ENCODE measurements around the gene ZFP1. TPM values are rescaled to one million over a fixed set of nuclear protein-coding genes. Genes with fewer than 3 reads are reported as not detected.

Gene ZFP1
- total and polyA plus RNA-seq, 11 donors = 3.1 to 10.7 (median 5.9) TPM

DNA sequence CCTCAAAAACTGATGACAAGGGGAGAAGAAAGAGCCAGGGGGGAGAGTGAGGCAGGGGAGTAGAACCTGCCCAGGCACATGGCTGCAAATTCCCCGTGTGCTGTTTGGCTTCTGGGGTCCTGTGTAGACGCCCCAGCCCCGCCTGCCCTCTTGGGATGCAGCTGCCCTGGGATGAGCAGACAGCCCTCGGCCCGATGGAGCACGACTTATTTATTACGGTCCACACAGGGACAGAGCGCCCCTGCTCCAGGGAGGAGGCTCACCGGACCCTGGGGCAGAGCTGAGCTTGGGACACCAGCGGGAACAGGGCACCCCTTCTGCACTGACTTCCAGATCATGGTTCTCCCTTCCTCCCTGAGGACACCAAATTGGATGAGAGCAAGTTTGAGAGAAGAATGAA is 40.8 kb upstream of the ZFP1 start:
- no peak for TF ChIP-seq POLR2A (IDR thresholded peaks at IDR 0.05)
- TF ChIP-seq, protein P1, sequence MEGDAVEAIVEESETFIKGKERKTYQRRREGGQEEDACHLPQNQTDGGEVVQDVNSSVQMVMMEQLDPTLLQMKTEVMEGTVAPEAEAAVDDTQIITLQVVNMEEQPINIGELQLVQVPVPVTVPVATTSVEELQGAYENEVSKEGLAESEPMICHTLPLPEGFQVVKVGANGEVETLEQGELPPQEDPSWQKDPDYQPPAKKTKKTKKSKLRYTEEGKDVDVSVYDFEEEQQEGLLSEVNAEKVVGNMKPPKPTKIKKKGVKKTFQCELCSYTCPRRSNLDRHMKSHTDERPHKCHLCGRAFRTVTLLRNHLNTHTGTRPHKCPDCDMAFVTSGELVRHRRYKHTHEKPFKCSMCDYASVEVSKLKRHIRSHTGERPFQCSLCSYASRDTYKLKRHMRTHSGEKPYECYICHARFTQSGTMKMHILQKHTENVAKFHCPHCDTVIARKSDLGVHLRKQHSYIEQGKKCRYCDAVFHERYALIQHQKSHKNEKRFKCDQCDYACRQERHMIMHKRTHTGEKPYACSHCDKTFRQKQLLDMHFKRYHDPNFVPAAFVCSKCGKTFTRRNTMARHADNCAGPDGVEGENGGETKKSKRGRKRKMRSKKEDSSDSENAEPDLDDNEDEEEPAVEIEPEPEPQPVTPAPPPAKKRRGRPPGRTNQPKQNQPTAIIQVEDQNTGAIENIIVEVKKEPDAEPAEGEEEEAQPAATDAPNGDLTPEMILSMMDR (IDR thresholded peaks at IDR 0.05) = no peak
- peak overlapping the region in 9 of 12 donors; percentile 18 to 98 (median 87) for H3K27ac ChIP-seq
- peaks cover 0 to 4% (median 0%) of the 10 kb centered on the region in 9 donors for H3K27me3 ChIP-seq
- ATAC-seq (no peak), DNase-seq (no peak)
- no peak overlapping the region for H3K4me3 ChIP-seq
- intact Hi-C loops (cut with DNase I) = loop anchor here in 4 of 10 donors (5.0 to 10.0 kb wide), 4 partner anchors 45 to 65 kb away; no protein-coding TSS in a partner anchor
- H3K4me1 ChIP-seq = peaks cover 11 to 81% (median 55%) of the 10 kb centered on the region in 12 donors
- H3K36me3 ChIP-seq = peaks cover 0 to 4% (median 0%) of the 10 kb centered on the region in 9 donors
- WGBS, 4 donors = 72 to 91% (median 85%) methylated on average over 10 of the region's 10 CpGs
- H3K9me3 ChIP-seq = no peaks in the 10 kb centered on the region

DNA sequence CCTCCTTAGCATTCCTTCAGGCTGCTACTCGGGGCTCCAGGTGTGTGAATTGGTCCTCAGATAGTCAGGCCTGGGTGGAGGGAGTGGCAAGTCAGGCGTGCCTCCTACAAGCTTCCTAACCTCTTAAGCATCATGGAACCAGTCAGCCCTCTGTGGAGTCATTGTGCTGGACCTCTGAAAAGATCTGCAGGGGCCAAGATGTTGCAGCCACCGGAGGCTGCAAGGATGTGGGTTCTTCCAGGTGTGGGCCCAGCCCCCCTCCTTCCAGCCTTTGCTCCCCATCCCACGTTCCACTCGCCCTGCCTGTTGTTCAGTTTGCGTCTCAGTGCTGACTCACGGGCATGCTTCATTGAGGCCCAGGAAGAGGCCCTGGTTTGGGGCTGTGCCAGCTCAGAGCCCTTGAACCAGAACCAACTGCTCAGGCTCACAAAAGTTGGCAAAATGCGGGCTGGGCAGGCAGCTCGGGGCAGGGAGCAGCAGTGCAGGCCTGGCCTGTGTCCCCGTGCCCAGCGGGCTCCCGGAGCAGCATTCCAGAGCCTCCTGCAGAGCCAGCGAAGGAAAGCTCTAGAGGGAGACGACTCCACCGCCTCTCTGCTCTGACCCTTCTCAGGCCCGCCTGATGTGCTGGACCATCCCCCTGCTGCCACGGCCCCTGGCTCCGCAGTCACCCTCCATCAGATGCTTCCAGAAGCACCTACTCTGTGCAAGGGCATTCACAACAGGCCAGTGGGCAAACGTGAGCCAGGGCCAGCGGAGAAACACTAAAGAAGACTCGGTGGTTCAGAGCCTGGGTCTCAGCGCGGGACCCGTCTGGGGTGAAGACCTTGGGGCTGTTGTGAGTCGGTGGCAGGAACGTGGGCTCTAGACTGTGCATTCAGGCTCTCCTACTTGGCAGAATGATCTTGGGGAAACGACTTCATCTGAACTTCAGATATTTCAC is 39.3 kb upstream of the ZFP1 start:
- 41 to 57% (median 47%) methylated on average over 17 to 27 of the region's 27 CpGs for WGBS, 4 donors
- intact Hi-C loops (cut with DNase I) = loop anchor here in 4 of 10 donors (5.0 to 10.0 kb wide), 4 partner anchors 47 to 67 kb away; no protein-coding TSS in a partner anchor
- Histone ChIP-seq H3K36me3 (peaks cover 0 to 8% (median 0%) of the 10 kb centered on the region in 9 donors), H3K27me3 (peaks cover 0 to 8% (median 0%) of the 10 kb centered on the region in 9 donors), H3K4me1 (peaks cover 11 to 95% (median 64%) of the 10 kb centered on the region in 12 donors), H3K27ac (peak overlapping the region; percentile 77 to 98 (median 89)), H3K4me3 (peak overlapping the region in 5 of 12 donors; percentile 15 to 43 (median 18)), H3K9me3 (no peaks in the 10 kb centered on the region)
- ATAC-seq (peak; percentile 41 to 56 (median 54)), DNase-seq (peak; percentile 84 to 93 (median 91))
- no peak for TF ChIP-seq POLR2A (IDR thresholded peaks at IDR 0.05)
- TF ChIP-seq, protein P1 (IDR thresholded peaks at IDR 0.05) = no peak

DNA sequence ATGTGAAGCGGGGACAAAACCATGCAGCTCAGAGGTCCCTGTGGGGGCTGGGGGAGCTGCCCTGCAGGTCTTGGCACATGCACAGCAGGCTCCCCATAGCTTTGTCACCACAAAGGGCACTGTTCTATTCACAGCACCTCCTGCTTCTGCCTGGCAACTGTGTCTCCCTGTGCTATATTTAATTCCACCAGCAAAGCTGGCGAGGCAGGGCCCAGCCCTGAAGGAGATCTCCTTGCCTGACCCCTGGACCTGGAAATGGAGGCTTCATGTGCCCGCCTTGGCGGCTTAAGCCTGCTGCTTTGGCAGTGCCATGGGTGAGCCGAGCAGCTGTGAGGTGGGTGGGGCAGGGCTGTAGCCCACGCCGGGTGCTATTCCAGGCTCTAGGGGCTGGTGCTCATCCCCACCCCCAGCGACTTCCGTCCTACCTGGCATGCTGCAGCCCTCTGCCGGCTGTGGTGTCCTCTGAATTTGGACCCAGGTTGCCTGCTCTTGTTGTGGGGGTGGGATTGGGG is 38.5 kb upstream of the ZFP1 start:
- TF ChIP-seq POLR2A (IDR thresholded peaks at IDR 0.05) = peak in 1 of 2 donors; percentile 9
- TF ChIP-seq, protein P1 (IDR thresholded peaks at IDR 0.05) = peak in 2 of 12 donors; percentile 11 to 18
- Histone ChIP-seq H3K27me3 (peaks cover 0 to 8% (median 0%) of the 10 kb centered on the region in 9 donors), H3K9me3 (no peaks in the 10 kb centered on the region), H3K4me3 (peak overlapping the region in 6 of 12 donors; percentile 11 to 43 (median 19)), H3K27ac (peak overlapping the region; percentile 77 to 98 (median 89)), H3K36me3 (peaks cover 0 to 9% (median 0%) of the 10 kb centered on the region in 9 donors), H3K4me1 (peaks cover 11 to 92% (median 61%) of the 10 kb centered on the region in 12 donors)
- peak; percentile 78 to 92 (median 80) for DNase-seq
- ATAC-seq = peak; percentile 62 to 71 (median 68)
- intact Hi-C loops (cut with DNase I) = loop anchor here in 9 of 10 donors (2.0 to 10.0 kb wide), 11 partner anchors 39 to 395 kb away; partner anchors contain the start of genes ZNRF1 (in 3 of the 9) and ZFP1 (in 1 of the 9)
- WGBS, 4 donors = 42 to 65% (median 55%) methylated on average over 9 to 10 of the region's 10 CpGs
